Esophagus muscularis mucosa (tissue), 4 donors: ENCODE data around the gene SLC35G6.

Source experiments
- CTCF ChIP-seq, 3 experiments: fragments of 200-600 bp in 2 of 3; fragments of 450-650 bp in 1 of 3; sonication (generic) in 2 of 3; IDR thresholded peaks; one replicate each; pipeline ENCODE4 v1.5.1; 2017 to 2019; ENCODE audit warnings: antibody characterized with exemption in 3 of 3, mild to moderate bottlenecking in 2 of 3, moderate library complexity in 1 of 3
- EP300 ChIP-seq: sonication (generic); formaldehyde crosslinking; IDR thresholded peaks from one replicate; pipeline ENCODE4 v1.6.1; 2017; ENCODE audit warnings: antibody characterized with exemption
- POLR2A ChIP-seq: fragments of 450-650 bp; IDR thresholded peaks from one replicate; pipeline ENCODE4 v1.6.1; 2017; ENCODE audit warnings: antibody characterized with exemption, moderate library complexity, mild to moderate bottlenecking, low read depth
- POLR2AphosphoS5 ChIP-seq, 2 donors: sonication (generic); formaldehyde crosslinking; IDR thresholded peaks; one replicate each; pipeline ENCODE4 v1.6.1; 2017; ENCODE audit warnings: antibody characterized with exemption in 2 of 2

GRCh38 chr17:7491583-7491982 is 10.3 kb downstream of the SLC35G6 start:
- TF ChIP-seq POLR2AphosphoS5 (IDR thresholded peaks at IDR 0.05) (no peak), CTCF (IDR thresholded peaks at IDR 0.05) (no peak), POLR2A (no peak), EP300 (no peak)
